Neural cell (in vitro differentiated cells): ENCODE measurements around the gene ZNF701. TPM values are rescaled to one million over a fixed set of nuclear protein-coding genes. Genes with fewer than 3 reads are reported as not detected.
"Not testable (repeated sequence)": the region's sequence is repeated elsewhere in the genome, so short reads cannot be mapped to it uniquely, and the experiment has no call there.

Experiments used
- H2AFZ ChIP-seq: fragments of 200-600, 300-800 bp; sonication (generic), shearing (Covaris generic); 2 replicates; pipeline ENCODE4 v1.6.0; 2014; ENCODE audit warnings: low read depth, mild to moderate bottlenecking, antibody characterized with exemption, low read length, moderate library complexity
- H3F3A ChIP-seq: fragments of 200-600 bp; shearing (Covaris generic); 2 replicates; pipeline ENCODE4 v1.6.1; 2016; ENCODE audit warnings: mild to moderate bottlenecking, moderate library complexity, mixed read lengths, antibody characterized with exemption, low read length; ENCODE audit not compliant: insufficient read depth, poor library complexity, severe bottlenecking
- H3K27ac ChIP-seq: fragments of 200-600, 300-800 bp; sonication (generic), shearing (Covaris generic); 2 replicates; pipeline ENCODE4 v1.5.1; 2014; ENCODE audit warnings: mild to moderate bottlenecking, low read length, moderate library complexity
- H3K27me3 ChIP-seq: fragments of 300-800, 200-600 bp; sonication (generic), shearing (Covaris generic); 2 replicates; pipeline ENCODE4 v1.6.0; 2014; ENCODE audit warnings: mild to moderate bottlenecking, low read depth, low read length, moderate library complexity; ENCODE audit not compliant: insufficient read depth
- H3K36me3 ChIP-seq: fragments of 300-800, 200-600 bp; sonication (generic), shearing (Covaris generic); 2 replicates; pipeline ENCODE4 v1.5.1; 2014; ENCODE audit warnings: mild to moderate bottlenecking, antibody characterized with exemption, low read length, moderate library complexity; ENCODE audit not compliant: insufficient read depth
- H3K4me2 ChIP-seq: fragments of 300-800, 200-600 bp; sonication (generic), shearing (Covaris generic); 2 replicates; pipeline ENCODE4 v1.6.0; 2014; ENCODE audit warnings: mild to moderate bottlenecking, low read length
- H3K4me3 ChIP-seq: fragments of 300-800, 200-600 bp; sonication (generic), shearing (Covaris generic); 2 replicates; pipeline ENCODE4 v1.5.1; 2014; ENCODE audit warnings: mild to moderate bottlenecking, low read length, moderate library complexity
- H3K79me2 ChIP-seq: fragments of 200-600 bp; shearing (Covaris generic); replicated peaks from 2 replicates; pipeline ENCODE4 v1.6.0; 2014; ENCODE audit warnings: mild to moderate bottlenecking, low read length, moderate library complexity; ENCODE audit not compliant: insufficient read depth
- H3K9ac ChIP-seq: fragments of 300-800, 200-600 bp; sonication (generic), shearing (Covaris generic); 2 replicates; pipeline ENCODE4 v1.6.1; 2016; ENCODE audit warnings: mild to moderate bottlenecking, low read length, mixed read lengths
- H3K9me2 ChIP-seq: fragments of 200-600 bp; shearing (Covaris generic); 2 replicates; pipeline ENCODE4 v1.6.1; 2016; ENCODE audit warnings: mild to moderate bottlenecking, low read length, mixed read lengths; ENCODE audit not compliant: insufficient read depth
- H3K9me3 ChIP-seq: fragments of 200-600, 300-800 bp; sonication (generic), shearing (Covaris generic); 2 replicates; pipeline ENCODE4 v1.6.1; 2016; ENCODE audit warnings: mild to moderate bottlenecking, mixed run types, low read length, moderate library complexity, mixed read lengths
- H4K20me1 ChIP-seq: fragments of 200-600 bp; shearing (Covaris generic); 2 replicates; pipeline ENCODE4 v1.6.1; 2016; ENCODE audit warnings: mild to moderate bottlenecking, mixed run types; ENCODE audit not compliant: insufficient read depth
- CTCF ChIP-seq: fragments of 450-650 bp; IDR thresholded peaks from 2 replicates; pipeline ENCODE4 v1.5.1; 2014; ENCODE audit warnings: antibody characterized with exemption, mild to moderate bottlenecking, moderate library complexity; ENCODE audit not compliant: poor library complexity, severe bottlenecking
- EP300 ChIP-seq: fragments of 450-650 bp; conservative IDR thresholded peaks from 2 replicates; pipeline ENCODE4 v1.6.1; 2014; ENCODE audit warnings: antibody characterized with exemption, mild to moderate bottlenecking, moderate library complexity; ENCODE audit not compliant: poor library complexity, severe bottlenecking
- EZH2 ChIP-seq: fragments of 200-600, 300-800 bp; shearing (Covaris generic), sonication (generic); IDR thresholded peaks from 2 replicates; pipeline ENCODE4 v1.6.1; 2014; ENCODE audit warnings: antibody characterized with exemption, low read length, borderline replicate concordance, mild to moderate bottlenecking; ENCODE audit not compliant: insufficient read depth, poor library complexity, severe bottlenecking
- MXI1 ChIP-seq: fragments of 450-650 bp; conservative IDR thresholded peaks from 2 replicates; pipeline ENCODE4 v1.6.1; 2014; ENCODE audit warnings: antibody characterized with exemption, mild to moderate bottlenecking; ENCODE audit not compliant: poor library complexity, severe bottlenecking
- POLR2AphosphoS5 ChIP-seq: IDR thresholded peaks from 2 replicates; pipeline ENCODE4 v1.6.1; 2012
- RAD21 ChIP-seq: fragments of 450-650 bp; conservative IDR thresholded peaks from 2 replicates; pipeline ENCODE4 v1.6.1; 2014; ENCODE audit warnings: antibody characterized with exemption, mild to moderate bottlenecking, moderate library complexity
- REST ChIP-seq: IDR thresholded peaks from 2 replicates; pipeline ENCODE4 v1.6.1; 2012; ENCODE audit warnings: borderline replicate concordance
- SMC3 ChIP-seq: fragments of 450-650 bp; conservative IDR thresholded peaks from 2 replicates; pipeline ENCODE4 v1.6.1; 2014; ENCODE audit warnings: antibody characterized with exemption, mild to moderate bottlenecking, moderate library complexity; ENCODE audit not compliant: poor library complexity
- TAF1 ChIP-seq: IDR thresholded peaks from 2 replicates; pipeline ENCODE4 v1.6.1; 2012; ENCODE audit warnings: low read depth
- polyA plus RNA-seq: library from polyadenylated mRNA; depleted of rRNA; stranded (reverse); fragments of >200 nt; gene quantifications from 2 replicates; pipeline ENCODE4 v1.2.3, GENCODE V29; 2014

Gene ZNF701
- polyA plus RNA-seq, 1 donor from 2014 or later = 8.0 TPM

- no peak overlapping the region for H3K4me3 ChIP-seq
- peaks cover 15% of the 10 kb centered on the region for H3K36me3 ChIP-seq
- no peak overlapping the region for H3K9ac ChIP-seq
- H4K20me1 ChIP-seq = no peaks in the 10 kb centered on the region
- H3K9me2 ChIP-seq = no peaks in the 10 kb centered on the region
- no peak overlapping the region for H2AFZ ChIP-seq
- H3K27ac ChIP-seq = no peak overlapping the region
- no peaks in the 10 kb centered on the region for H3K79me2 ChIP-seq
- no peak for TF ChIP-seq EP300
- no peak for TF ChIP-seq TAF1
- no peak for TF ChIP-seq POLR2AphosphoS5
- no peak for TF ChIP-seq SMC3
- TF ChIP-seq CTCF = no peak
- no peak for TF ChIP-seq MXI1
- H3K9me3 ChIP-seq = peaks cover 8% of the 10 kb centered on the region
- H3K27me3 ChIP-seq = no peaks in the 10 kb centered on the region
- H3K4me2 ChIP-seq = no peak overlapping the region
- no peaks in the 10 kb centered on the region for H3F3A ChIP-seq
Measured at GRCh38 chr19:52554216-52554971, 15.7 kb upstream of the ZNF701 start.

- Histone ChIP-seq H3K4me2 (no peak overlapping the region), H3K9me2 (no peaks in the 10 kb centered on the region), H3K79me2 (no peaks in the 10 kb centered on the region), H3F3A (no peaks in the 10 kb centered on the region), H3K4me3 (no peak overlapping the region), H3K27me3 (no peaks in the 10 kb centered on the region), H3K9me3 (peaks cover 8% of the 10 kb centered on the region), H3K9ac (no peak overlapping the region), H4K20me1 (no peaks in the 10 kb centered on the region), H2AFZ (no peak overlapping the region), H3K27ac (no peak overlapping the region), H3K36me3 (peaks cover 15% of the 10 kb centered on the region)
- TF ChIP-seq REST (no peak), SMC3 (no peak), EP300 (no peak), EZH2 (no peak), CTCF (no peak), TAF1 (no peak), RAD21 (no peak), MXI1 (no peak), POLR2AphosphoS5 (no peak)
Measured at GRCh38 chr19:52557231-52557995, 12.7 kb upstream of the ZNF701 start.

GRCh38 chr19:52558732-52559445 lies 11.2 kb upstream of the ZNF701 start:
- not testable (repeated sequence) for H3K9me3 ChIP-seq, H3K27me3 ChIP-seq, H2AFZ ChIP-seq, H3K4me2 ChIP-seq, H3K9ac ChIP-seq, H3K4me3 ChIP-seq, H3K9me2 ChIP-seq, H4K20me1 ChIP-seq, H3K79me2 ChIP-seq, H3K27ac ChIP-seq, H3F3A ChIP-seq
- peaks cover 13% of the 10 kb centered on the region for H3K36me3 ChIP-seq

GRCh38 chr19:52561611-52562010 lies 8.5 kb upstream of the ZNF701 start:
- H3K9me2 ChIP-seq, H3K36me3 ChIP-seq, H3F3A ChIP-seq, H3K79me2 ChIP-seq, H2AFZ ChIP-seq, H4K20me1 ChIP-seq, H3K4me3 ChIP-seq, H3K27ac ChIP-seq, H3K9ac ChIP-seq, H3K4me2 ChIP-seq, H3K27me3 ChIP-seq, H3K9me3 ChIP-seq: not testable (repeated sequence)
